GM12878 (cell line): ENCODE results near the gene CDC123. TPM values are rescaled to one million over a fixed set of nuclear protein-coding genes. Genes with fewer than 3 reads are reported as not detected.

ENCODE experiments used
- ATAC-seq: fragments of 200-7000 bp; cut with Tn5 transposase; 3 replicates; pipeline ENCODE4 v1.9.1; 2020; ENCODE audit warnings: mild to moderate bottlenecking, moderate library complexity
- BruUV-seq: library from RNA; stranded (reverse); fragments of 400-500 nt; replicated peaks from 2 replicates; lab custom pipeline; 2021; lab: Mats Ljungman, UMichigan
- CTCF ChIA-PET: fragments of 300-600 bp; sonication (Branson Sonifier 250); formaldehyde crosslinking; extraction: SDS; loops from one replicate; lab custom pipeline; 2021; ENCODE audit warnings: inconsistent platforms; lab: Yijun Ruan, JAX
- POLR2A ChIA-PET: fragments of 350-600 bp; formaldehyde crosslinking; extraction: SDS; loops from one replicate; lab custom pipeline; 2021; ENCODE audit warnings: inconsistent platforms; lab: Charles Lee
- RAD21 ChIA-PET: fragments of 300-600 bp; sonication (Branson Sonifier 250); formaldehyde crosslinking; loops from one replicate; lab custom pipeline; 2023; ENCODE audit warnings: antibody characterized with exemption; ENCODE audit not compliant: unreplicated experiment; lab: Charles Lee
- SMC1A ChIA-PET: fragments of 300-600 bp; sonication (Branson Sonifier 250); formaldehyde crosslinking; loops from one replicate; lab custom pipeline; 2023; ENCODE audit not compliant: unreplicated experiment, uncharacterized antibody; lab: Charles Lee
- DNase-seq: peaks from one replicate; pipeline ENCODE4 v3.0.0-alpha.2; 2011; ENCODE audit warnings: low read depth, low spot score
- FAIRE-seq: peaks from 3 replicates; lab custom pipeline; 2011; peaks lifted over from hg19 to GRCh38; lab: Jason Lieb, UNC
- H2AFZ ChIP-seq: 2 replicates; pipeline ENCODE4 v1.6.0; 2011; ENCODE audit warnings: low read depth, low read length, control low read depth; ENCODE audit not compliant: control insufficient read depth
- H3K27ac ChIP-seq: 2 replicates; pipeline ENCODE4 v1.5.1; 2011; ENCODE audit warnings: control low read depth; ENCODE audit not compliant: control insufficient read depth, insufficient read depth
- H3K27me3 ChIP-seq, 2 experiments: replicated peaks in 1 of 2; 2 replicates each; pipeline versions ENCODE4 v1.6.0 to v1.6.1; 2011; ENCODE audit warnings: low read length in 1 of 2; ENCODE audit not compliant: control insufficient read depth in 2 of 2, insufficient read depth in 2 of 2
- H3K36me3 ChIP-seq, 2 experiments: 2 replicates each; pipeline ENCODE4 v1.5.1; 2011; ENCODE audit warnings: low read length in 1 of 2; ENCODE audit not compliant: control insufficient read depth in 2 of 2, insufficient read depth in 2 of 2
- H3K4me1 ChIP-seq: 2 replicates; pipeline ENCODE4 v1.6.1; 2011; ENCODE audit warnings: mild to moderate bottlenecking, low read length, moderate library complexity, mixed read lengths; ENCODE audit not compliant: control insufficient read depth, insufficient read depth
- H3K4me2 ChIP-seq: 2 replicates; pipeline ENCODE4 v1.6.0; 2011; ENCODE audit warnings: control low read depth; ENCODE audit not compliant: control insufficient read depth, insufficient read depth
- H3K4me3 ChIP-seq: fragments of 200-600 bp; sonication (generic); 2 replicates; pipeline ENCODE4 v1.5.1; 2016
- H3K79me2 ChIP-seq: 2 replicates; pipeline ENCODE4 v1.6.0; 2011; ENCODE audit warnings: low read length; ENCODE audit not compliant: control insufficient read depth, insufficient read depth
- H3K9ac ChIP-seq: 2 replicates; pipeline ENCODE4 v1.8.0; 2011; ENCODE audit warnings: low read length, control low read depth, mixed read lengths; ENCODE audit not compliant: control insufficient read depth, insufficient read depth
- H3K9me3 ChIP-seq: replicated peaks from 3 replicates; pipeline ENCODE4 v1.5.1; 2011; ENCODE audit warnings: mild to moderate bottlenecking, low read length; ENCODE audit not compliant: control insufficient read depth, insufficient read depth
- H4K20me1 ChIP-seq: 2 replicates; pipeline ENCODE4 v1.6.0; 2011; ENCODE audit not compliant: control insufficient read depth, insufficient read depth
- CHD2 ChIP-seq: IDR thresholded peaks from 2 replicates; pipeline ENCODE4 v1.6.1; 2011; ENCODE audit warnings: low read depth, low read length, improper control_type of control experiment, borderline replicate concordance
- HDGF ChIP-seq: fragments of 450-650 bp; IDR thresholded peaks from 2 replicates; pipeline ENCODE4 v1.6.1; 2016; ENCODE audit warnings: antibody characterized with exemption
- IRF5 ChIP-seq: fragments of 450-650 bp; IDR thresholded peaks from 2 replicates; pipeline ENCODE4 v1.6.1; 2017; ENCODE audit warnings: borderline replicate concordance
- MTA2 ChIP-seq: fragments of 450-650 bp; IDR thresholded peaks from 2 replicates; pipeline ENCODE4 v1.6.1; 2016; ENCODE audit warnings: low read depth, mild to moderate bottlenecking, moderate library complexity
- NFYB ChIP-seq: IDR thresholded peaks from 2 replicates; pipeline ENCODE4 v1.6.1; 2011; ENCODE audit warnings: low read depth, mild to moderate bottlenecking, low read length, improper control_type of control experiment, moderate library complexity; ENCODE audit not compliant: insufficient read depth
- RCOR1 ChIP-seq: conservative IDR thresholded peaks from 2 replicates; pipeline ENCODE4 v1.6.1; 2012; ENCODE audit warnings: low read depth, low read length, improper control_type of control experiment
- SMARCA5 ChIP-seq: fragments of 450-650 bp; IDR thresholded peaks from 2 replicates; pipeline ENCODE4 v1.6.1; 2017; ENCODE audit warnings: mild to moderate bottlenecking
- TBL1XR1 ChIP-seq: IDR thresholded peaks from 2 replicates; pipeline ENCODE4 v1.6.1; 2012; ENCODE audit warnings: low read depth, low read length, improper control_type of control experiment
- ZNF207 ChIP-seq: fragments of 450-650 bp; IDR thresholded peaks from 2 replicates; pipeline ENCODE4 v1.6.1; 2014; ENCODE audit warnings: antibody characterized with exemption, mild to moderate bottlenecking, borderline replicate concordance
- WGBS: methylation state at CpG from one replicate; pipeline ENCODE4 v1.1.6; 2016; ENCODE audit warnings: low lambda C conversion rate; ENCODE audit not compliant: insufficient replicate concordance, insufficient coverage; ENCODE audit errors: missing lambda C conversion rate; 5-methylcytosine and 5-hydroxymethylcytosine counted together
- in situ Hi-C: fragments of 300-500 bp; cut with MboI; formaldehyde crosslinking; loops from 9 replicates; pipeline ENCODE4 v1.14.3; 2018; ENCODE audit warnings: mixed read lengths
- intact Hi-C: fragments of 100-400 bp; cut with micrococcal nuclease; formaldehyde crosslinking; loops from one replicate; pipeline ENCODE4 v1.14.2; 2022; ENCODE audit not compliant: unreplicated experiment
- polyA plus RNA-seq, 11 experiments: library from polyadenylated mRNA; depleted of rRNA in 4 of 11; unstranded in 6 of 11; stranded (reverse) in 5 of 11; fragments of >200 nt; fragmentation: Nextera tagmentation in 4 of 11; fragmentation: Illumina TruSeq in 1 of 11; extraction: Ambion mirVana in 4 of 11; extraction: Trizol in 1 of 11; gene quantifications; 1 replicate in 1 of 11; 2 replicates in 10 of 11; pipeline versions ENCODE4 v1.2.1 to v1.2.3, GENCODE V29; 2011 to 2016; ENCODE audit warnings: inconsistent platforms in 2 of 11, missing spikeins in 2 of 11, low read depth in 1 of 11
- total RNA-seq, 4 experiments: library from RNA; depleted of rRNA in 3 of 4; stranded (reverse); fragments of >200 nt in 3 of 4; fragmentation: Illumina TruSeq in 1 of 4; extraction: Trizol in 1 of 4; gene quantifications; 2 replicates each; pipeline versions ENCODE4 v1.2.1 to v1.2.3, GENCODE V29; 2013 to 2021

The CDC123 gene
- total and polyA plus RNA-seq, 10 of the 15 experiments (the other 5 are each of a cell fraction or from before 2014, with no cell fraction given): 128 to 360 (median 209) TPM

- H2AFZ ChIP-seq: no peak overlapping the region
- H3K9ac ChIP-seq: no peak overlapping the region
- ChIA-PET RAD21 (no interaction called here), POLR2A (no interaction called here)
- FAIRE-seq (no peak), ATAC-seq (no peak)
- H3K9me3 ChIP-seq: no peaks in the 10 kb centered on the region
- H3K4me1 ChIP-seq: no peaks in the 10 kb centered on the region
- 96% methylated on average over 4 of the region's 6 CpGs for WGBS
- H3K79me2 ChIP-seq: peaks cover 23% of the 10 kb centered on the region
- H3K4me2 ChIP-seq: no peak overlapping the region
- TF ChIP-seq SMARCA5: no peak
- TF ChIP-seq TBL1XR1: no peak
- TF ChIP-seq RCOR1: no peak
- no peak for TF ChIP-seq NFYB
- TF ChIP-seq HDGF: no peak
- TF ChIP-seq ZNF207: no peak
- TF ChIP-seq CHD2: no peak
- no peak for TF ChIP-seq IRF5
- no peak for TF ChIP-seq MTA2
- TF ChIP-seq, all 136 proteins: peak for 0
- CTCF ChIA-PET: no interaction called here
- Histone ChIP-seq H3K27ac (no peak overlapping the region), H4K20me1 (no peaks in the 10 kb centered on the region), H3K27me3 (no peaks in the 10 kb centered on the region), H3K36me3 (peaks cover 3 to 8% of the 10 kb centered on the region in 2 experiments), H3K4me3 (no peak overlapping the region)
- no peak for DNase-seq
- BruUV-seq: no TSS peak
- intact Hi-C loops (no loop called here), in situ Hi-C loops (no loop called here)
- SMC1A ChIA-PET: interaction anchor here (1.1 kb wide), 1 partner anchor 194 kb away, joined by 4 read pairs; no protein-coding TSS in a partner anchor
Observed at GRCh38 chr10:12188656-12189055, 7.3 kb upstream of the CDC123 start.
